Heart left ventricle (tissue), 13 donors: ENCODE measurements around the gene LCE7A.

ENCODE experiments used
- CTCF ChIP-seq, 12 donors: fragments of 200-600 bp; sonication (generic) in 4 of 12; IDR thresholded peaks; one replicate each; pipeline versions ENCODE4 v1.5.0 to v1.8.0; 2018 to 2022; ENCODE audit warnings: antibody characterized with exemption in 12 of 12, mild to moderate bottlenecking in 5 of 12
- POLR2A ChIP-seq, 2 donors: fragments of 450-650 bp; IDR thresholded peaks; one replicate each; pipeline ENCODE4 v1.6.1; 2017; ENCODE audit warnings: antibody characterized with exemption in 2 of 2, mild to moderate bottlenecking in 2 of 2, moderate library complexity in 2 of 2
- donor health status: ischemic (EF 13 %, LVEDD 7.1; RV severe dilation, severe dysfunction).
- donor health status: DM: no; HTN: yes; CAD: no.
- donor health status: DM: no; HTN: no; CAD: no.
- donor health status: ischemic (EF 25% LVEDD 6.9; RV normal size, moderate dysfunction).
- donor health status: ischemic (EF 25% LVEDD 5.7; RV mildly dilated, moderate dysfunction).
- donor health status: ischemic (EF 35%, LVEDD 5.7; RV mildly dilated, moderate dysfunction).
- donor health status: nonischemic (EF 11% LVEDD 7.7; RV severe dilation, severe dysfunction).
- donor health status: DM: yes; HTN: yes; CAD: no.
- donor health status: PGD.
- donor health status: ischemic (EF 29% LVEDD 5.4; RV normal size, mild dysfunction).
- donor health status: nonischemic (EF 23%, LVEDD 6.1; RV moderate dilation, normal function).

GRCh38 chr1:152906023-152906565 is 46.3 kb downstream of the LCE7A start:
- TF ChIP-seq CTCF (IDR thresholded peaks at IDR 0.05) (no peak), POLR2A (IDR thresholded peaks at IDR 0.05) (no peak)
